K562 (cell line): ENCODE data around the gene IL25. TPM values are rescaled to one million over a fixed set of nuclear protein-coding genes. Genes with fewer than 3 reads are reported as not detected.

Source experiments
- ATAC-seq: fragments of 200-7000 bp; cut with Tn5 transposase; 3 replicates; pipeline ENCODE4 v1.9.1; 2020; ENCODE audit warnings: moderate library complexity
- BruUV-seq: library from RNA; stranded (reverse); fragments of 400-500 nt; replicated peaks from 2 replicates; lab custom pipeline; 2021; lab: Mats Ljungman, UMichigan
- CTCF ChIA-PET: fragments of 300-600 bp; formaldehyde crosslinking; extraction: SDS; loops from one replicate; lab custom pipeline; 2021; ENCODE audit warnings: low intra/inter-chr PET ratio; lab: Yijun Ruan, JAX
- POLR2A ChIA-PET: fragments of 300-600, 350-650 bp; sonication (Branson Sonifier 250); formaldehyde crosslinking; extraction: SDS; loops from one replicate; lab custom pipeline; 2021; ENCODE audit warnings: antibody characterized with exemption, inconsistent platforms; lab: Yijun Ruan, JAX
- DNase-seq, 4 experiments: peaks; one replicate each; pipeline versions ENCODE4 v3.0.0 to v3.0.0-alpha.2; 2011 to 2018; ENCODE audit warnings: low spot score in 3 of 4, mixed read lengths in 3 of 4; ENCODE audit errors: extremely low read depth in 1 of 4
- FAIRE-seq: peaks from 2 replicates; lab custom pipeline; 2011; peaks lifted over from hg19 to GRCh38; lab: Jason Lieb, UNC
- H2AFZ ChIP-seq: 2 replicates; pipeline ENCODE4 v1.6.0; 2011; ENCODE audit warnings: low read depth, low read length, control low read depth, inconsistent platforms
- H3K27ac ChIP-seq: fragments of 200-600 bp; 3 replicates; pipeline ENCODE4 v1.8.0; 2011; ENCODE audit warnings: low read depth, mild to moderate bottlenecking, control low read depth, inconsistent platforms, low read length, moderate library complexity, mixed read lengths; ENCODE audit errors: extremely low read depth
- H3K27me3 ChIP-seq, 2 experiments: fragments of 300-600 bp in 1 of 2; 2 replicates in 1 of 2; 3 replicates in 1 of 2; pipeline versions ENCODE4 v1.6.0 to v1.8.0; 2011; ENCODE audit warnings: inconsistent platforms in 2 of 2, low read length in 2 of 2, mild to moderate bottlenecking in 1 of 2, mixed read lengths in 1 of 2, moderate library complexity in 1 of 2; ENCODE audit not compliant: control insufficient read depth in 2 of 2, insufficient read depth in 2 of 2
- H3K36me3 ChIP-seq: fragments of 300-600 bp; 3 replicates; pipeline ENCODE4 v1.8.0; 2011; ENCODE audit warnings: mild to moderate bottlenecking, low read length, inconsistent platforms; ENCODE audit not compliant: control insufficient read depth, insufficient read depth
- H3K4me1 ChIP-seq, 2 experiments: fragments of 200-600 bp in 1 of 2; replicated peaks in 1 of 2; 2 replicates in 1 of 2; 3 replicates in 1 of 2; pipeline versions ENCODE4 v1.5.1 to v1.8.0; 2011; ENCODE audit warnings: inconsistent platforms in 2 of 2, low read length in 2 of 2, mild to moderate bottlenecking in 1 of 2, mixed read lengths in 1 of 2, moderate library complexity in 1 of 2; ENCODE audit not compliant: control insufficient read depth in 2 of 2, insufficient read depth in 2 of 2
- H3K4me2 ChIP-seq: 2 replicates; pipeline ENCODE4 v1.6.1; 2011; ENCODE audit warnings: low read length, control low read depth, inconsistent platforms, mixed read lengths; ENCODE audit not compliant: insufficient read depth
- H3K4me3 ChIP-seq: fragments of 200-600 bp; sonication (generic), shearing (Covaris generic); 2 replicates; pipeline ENCODE4 v1.5.1; 2016; ENCODE audit warnings: control low read depth, inconsistent platforms
- H3K79me2 ChIP-seq: fragments of 200-600 bp; 3 replicates; pipeline ENCODE4 v1.8.0; 2011; ENCODE audit warnings: low read length, inconsistent platforms; ENCODE audit not compliant: control insufficient read depth, insufficient read depth
- H3K9ac ChIP-seq, 2 experiments: 2 replicates each; pipeline versions ENCODE4 v1.6.0 to v1.6.1; 2011; ENCODE audit warnings: low read depth in 2 of 2, low read length in 2 of 2, control low read depth in 1 of 2, inconsistent platforms in 1 of 2, mild to moderate bottlenecking in 1 of 2, mixed read lengths in 1 of 2; ENCODE audit not compliant: insufficient read depth in 1 of 2
- H3K9me1 ChIP-seq: one replicate; pipeline ENCODE4 v1.6.0; 2011; ENCODE audit warnings: inconsistent platforms, mild to moderate bottlenecking, low read length, moderate library complexity; ENCODE audit not compliant: control insufficient read depth, insufficient read depth
- H3K9me3 ChIP-seq: replicated peaks from 2 replicates; pipeline ENCODE4 v1.5.1; 2011; ENCODE audit warnings: low read depth, low read length, inconsistent platforms; ENCODE audit not compliant: control insufficient read depth, insufficient read depth
- H4K20me1 ChIP-seq: replicated peaks from 2 replicates; pipeline ENCODE4 v1.6.1; 2011; ENCODE audit warnings: low read length, inconsistent platforms, mixed read lengths; ENCODE audit not compliant: control insufficient read depth, insufficient read depth
- BRD4 ChIP-seq: fragments of 200-600 bp; sonication (generic); IDR thresholded peaks from 2 replicates; pipeline ENCODE4 v1.6.1; 2017; ENCODE audit warnings: inconsistent platforms
- CTCF ChIP-seq, 3 experiments: IDR thresholded peaks in 2 of 3; conservative IDR thresholded peaks in 1 of 3; 2 replicates each; pipeline ENCODE4 v1.5.1; 2011 to 2012; ENCODE audit warnings: low read length in 3 of 3, mild to moderate bottlenecking in 3 of 3, control low read depth in 2 of 3, improper control_type of control experiment in 1 of 3, inconsistent platforms in 1 of 3, low read depth in 1 of 3, mixed read lengths in 1 of 3, moderate library complexity in 1 of 3; ENCODE audit not compliant: insufficient read depth in 2 of 3
- GTF2B ChIP-seq: IDR thresholded peaks from 2 replicates; pipeline ENCODE4 v1.6.1; 2011; ENCODE audit not compliant: insufficient read length; ENCODE audit errors: extremely low read depth
- SMAD1 ChIP-seq: fragments of 150-350 bp; IDR thresholded peaks from 2 replicates; pipeline ENCODE4 v1.6.1; 2014; ENCODE audit warnings: low read length, low read depth; ENCODE audit not compliant: partially characterized antibody
- SMARCE1 ChIP-seq: fragments of 450-650 bp; IDR thresholded peaks from 2 replicates; pipeline ENCODE4 v1.7.1; 2016; ENCODE audit warnings: mild to moderate bottlenecking
- TRIM25 ChIP-seq: fragments of 450-650 bp; IDR thresholded peaks from 2 replicates; pipeline ENCODE4 v1.7.0; 2016; ENCODE audit warnings: borderline replicate concordance
- YY1 ChIP-seq, 3 experiments: IDR thresholded peaks; 2 replicates each; pipeline ENCODE4 v1.6.1; 2011; ENCODE audit warnings: low read length in 2 of 3, mild to moderate bottlenecking in 2 of 3, moderate library complexity in 2 of 3, borderline replicate concordance in 1 of 3, control low read depth in 1 of 3, low read depth in 1 of 3; ENCODE audit not compliant: insufficient read depth in 3 of 3, insufficient replicate concordance in 2 of 3, control insufficient read depth in 1 of 3, insufficient read length in 1 of 3; ENCODE audit errors: extremely low read depth in 1 of 3
- ZFP36 ChIP-seq: fragments of 150-350 bp; IDR thresholded peaks from 2 replicates; pipeline ENCODE4 v1.6.1; 2018; ENCODE audit warnings: low read length, low read depth; ENCODE audit not compliant: partially characterized antibody
- WGBS: fragments of 100-300 bp; shearing (Covaris generic); methylation state at CpG from one replicate; pipeline ENCODE4 v1.1.6; 2016; ENCODE audit warnings: low coverage, mixed read lengths; ENCODE audit not compliant: insufficient coverage; ENCODE audit errors: missing lambda C conversion rate; 5-methylcytosine and 5-hydroxymethylcytosine counted together
- in situ Hi-C: fragments of 300-500 bp; cut with MboI; formaldehyde crosslinking; loops from 4 replicates; pipeline ENCODE4 v1.15.0; 2018; ENCODE audit warnings: inconsistent platforms, mixed read lengths
- intact Hi-C: fragments of 100-400 bp; cut with micrococcal nuclease; formaldehyde crosslinking; loops from 2 replicates; pipeline ENCODE4 v1.14.2; 2022
- polyA plus RNA-seq, 8 experiments: library from polyadenylated mRNA; depleted of rRNA in 4 of 8; stranded (reverse) in 5 of 8; unstranded in 3 of 8; fragments of >200 nt; fragmentation: Nextera tagmentation in 2 of 8; fragmentation: Illumina TruSeq in 1 of 8; extraction: Ambion mirVana in 2 of 8; extraction: Trizol in 1 of 8; gene quantifications; 2 replicates each; pipeline versions ENCODE4 v1.2.1 to v1.2.3, GENCODE V29; 2011 to 2014; ENCODE audit warnings: inconsistent platforms in 1 of 8, missing spikeins in 1 of 8
- total RNA-seq, 7 experiments: library from RNA; depleted of rRNA in 6 of 7; stranded (reverse); fragments of >200 nt in 6 of 7; fragmentation: Illumina TruSeq in 2 of 7; extraction: Trizol in 2 of 7; gene quantifications; 2 replicates each; pipeline versions ENCODE4 v1.2.1 to v1.2.3, GENCODE V29; 2011 to 2021; ENCODE audit warnings: low replicate concordance in 1 of 7

IL25 gene
- total and polyA plus RNA-seq, 9 of the 15 experiments (the other 6 are each of a cell fraction or from before 2014, with no cell fraction given) = not detected

- Histone ChIP-seq H3K36me3 (no peaks in the 10 kb centered on the region), H3K9me3 (no peaks in the 10 kb centered on the region), H4K20me1 (no peaks in the 10 kb centered on the region), H3K4me3 (no peak overlapping the region), H3K4me2 (no peak overlapping the region), H3K4me1 (no peaks in the 10 kb centered on the region; a peak in 2 of 5 replicates), H3K9me1 (no peaks in the 10 kb centered on the region), H2AFZ (no peak overlapping the region), H3K79me2 (no peaks in the 10 kb centered on the region), H3K27ac (no peak overlapping the region), H3K27me3 (peaks cover 0 to 2% of the 10 kb centered on the region in 2 experiments; a peak in 1 of 5 replicates), H3K9ac (no peak overlapping the region)
- no peak for DNase-seq
- ATAC-seq = no peak
- no peak for FAIRE-seq
- ChIA-PET POLR2A (no interaction called here), CTCF (no interaction called here)
- 0% methylated on average over 1 of the region's 1 CpG for WGBS
- in situ Hi-C loops = loop anchor here (5.0 kb wide), 1 partner anchor 597 kb away; no protein-coding TSS in a partner anchor
- no TSS peak for BruUV-seq
- intact Hi-C loops = no loop called here
- TF ChIP-seq SMARCE1 (no peak), ZFP36 (peak; percentile 35), GTF2B (no peak)
These were observed 32.9 kb upstream of the IL25 start for GRCh38 chr14:23339506-23340268.

GRCh38 chr14:23344481-23344880 is 28.1 kb upstream of the IL25 start:
- H3K27ac ChIP-seq = no peak overlapping the region
- H3K9ac ChIP-seq = no peak overlapping the region
- H3K36me3 ChIP-seq = no peaks in the 10 kb centered on the region
- ChIA-PET CTCF (no interaction called here), POLR2A (interaction anchor here (0.7 kb wide), 1 partner anchor 65 kb away, joined by 3 read pairs; no protein-coding TSS in a partner anchor)
- H4K20me1 ChIP-seq = no peaks in the 10 kb centered on the region
- peak overlapping the region; percentile 78 for H2AFZ ChIP-seq
- intact Hi-C loops = no loop called here
- no peaks in the 10 kb centered on the region for H3K27me3 ChIP-seq
- WGBS = 41% methylated on average over 2 of the region's 3 CpGs
- ATAC-seq (no peak), DNase-seq (no peak), FAIRE-seq (no peak)
- peaks cover 11 to 16% of the 10 kb centered on the region in 2 experiments; a peak in 4 of 5 replicates for H3K4me1 ChIP-seq
- no peaks in the 10 kb centered on the region for H3K9me1 ChIP-seq
- no peak overlapping the region for H3K4me2 ChIP-seq
- in situ Hi-C loops = no loop called here
- no peak overlapping the region for H3K4me3 ChIP-seq
- H3K9me3 ChIP-seq = no peaks in the 10 kb centered on the region
- H3K79me2 ChIP-seq = no peaks in the 10 kb centered on the region
- BruUV-seq = no TSS peak
- TF ChIP-seq TRIM25 (no peak), SMAD1 (no peak), BRD4 (no peak), CTCF (IDR thresholded peaks at IDR 0.05 in 2 of 3, conservative IDR thresholded peaks at IDR 0.05 in 1 of 3; ENCODE audit: insufficient read depth in 2 of 3, low read depth in 1 of 3, low read length in 3 of 3) (0 out of 6 replicates have a peak, but pooled peaks of 1 of the 3 experiments have one; percentile 19), YY1 (IDR thresholded peaks at IDR 0.05; ENCODE audit: borderline replicate concordance in 1 of 3, control insufficient read depth in 1 of 3, extremely low read depth in 1 of 3, insufficient read depth in 3 of 3, insufficient read length in 1 of 3, insufficient replicate concordance in 2 of 3, low read depth in 1 of 3, low read length in 2 of 3) (peak in 1 of 3 experiments; percentile 55)
